D721Med (cell line): Measurements from ENCODE around the gene FADS1.

Source experiments
- DNase-seq: peaks from one replicate; pipeline ENCODE4 v3.0.0; 2011; ENCODE audit warnings: low spot score; ENCODE audit not compliant: insufficient read length
- FAIRE-seq: peaks from 2 replicates; lab custom pipeline; 2011; peaks lifted over from hg19 to GRCh38; lab: Jason Lieb, UNC
- CTCF ChIP-seq: IDR thresholded peaks from 2 replicates; pipeline ENCODE4 v1.5.1; 2012; ENCODE audit warnings: mild to moderate bottlenecking, control low read depth; ENCODE audit not compliant: insufficient read depth; ENCODE audit errors: missing control alignments

Gene FADS1

GRCh38 chr11:61860054-61860903 is 43.5 kb upstream of the FADS1 start:
- DNase-seq (no peak), FAIRE-seq (no peak)
- TF ChIP-seq CTCF: no peak

- FAIRE-seq (no peak), DNase-seq (no peak)
- TF ChIP-seq CTCF: no peak
Observed at GRCh38 chr11:61855939-61856680, 39.3 kb upstream of the FADS1 start.

GRCh38 chr11:61854966-61855714 is 38.3 kb upstream of the FADS1 start:
- DNase-seq (no peak), FAIRE-seq (no peak)
- no peak for TF ChIP-seq CTCF

- TF ChIP-seq CTCF: no peak
- no peak for FAIRE-seq
- DNase-seq: no peak
Observed at GRCh38 chr11:61854206-61854895, 37.5 kb upstream of the FADS1 start.

GRCh38 chr11:61853698-61854169 is 36.9 kb upstream of the FADS1 start:
- FAIRE-seq (no peak), DNase-seq (no peak)
- TF ChIP-seq CTCF: no peak

GRCh38 chr11:61851900-61852295 is 35.1 kb upstream of the FADS1 start:
- FAIRE-seq: no peak
- TF ChIP-seq CTCF: no peak
- DNase-seq: no peak
